HG03060 (cell line): Measurements from ENCODE around the gene TIE1.

Experiments
- ATAC-seq: cut with Tn5 transposase; IDR thresholded peaks from one replicate; pipeline ENCODE4 v1.9.1; 2021; ENCODE audit warnings: low read depth, moderate number of reproducible peaks; ENCODE audit not compliant: unreplicated experiment

Gene TIE1

DNA sequence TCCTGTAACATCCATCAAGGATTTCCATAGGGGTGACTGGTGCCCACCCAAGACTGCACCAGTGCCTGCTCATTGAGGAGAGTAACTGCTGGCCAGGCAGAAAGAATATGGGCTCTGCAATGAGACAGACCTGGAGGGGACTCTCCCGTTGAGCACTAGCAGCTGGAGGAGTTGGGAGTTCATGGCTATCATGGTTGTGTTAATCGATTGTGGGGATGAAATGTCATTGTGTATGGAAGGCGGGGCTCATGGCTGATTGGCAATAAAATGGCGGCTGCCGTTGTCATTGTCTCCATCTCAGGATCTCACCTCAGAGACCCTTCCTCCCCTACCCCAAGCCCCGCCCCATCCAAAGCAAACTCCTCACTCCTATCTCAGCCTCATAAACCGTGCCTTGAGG, 27.1 kb upstream of the TIE1 start:
- ATAC-seq: no peak

DNA sequence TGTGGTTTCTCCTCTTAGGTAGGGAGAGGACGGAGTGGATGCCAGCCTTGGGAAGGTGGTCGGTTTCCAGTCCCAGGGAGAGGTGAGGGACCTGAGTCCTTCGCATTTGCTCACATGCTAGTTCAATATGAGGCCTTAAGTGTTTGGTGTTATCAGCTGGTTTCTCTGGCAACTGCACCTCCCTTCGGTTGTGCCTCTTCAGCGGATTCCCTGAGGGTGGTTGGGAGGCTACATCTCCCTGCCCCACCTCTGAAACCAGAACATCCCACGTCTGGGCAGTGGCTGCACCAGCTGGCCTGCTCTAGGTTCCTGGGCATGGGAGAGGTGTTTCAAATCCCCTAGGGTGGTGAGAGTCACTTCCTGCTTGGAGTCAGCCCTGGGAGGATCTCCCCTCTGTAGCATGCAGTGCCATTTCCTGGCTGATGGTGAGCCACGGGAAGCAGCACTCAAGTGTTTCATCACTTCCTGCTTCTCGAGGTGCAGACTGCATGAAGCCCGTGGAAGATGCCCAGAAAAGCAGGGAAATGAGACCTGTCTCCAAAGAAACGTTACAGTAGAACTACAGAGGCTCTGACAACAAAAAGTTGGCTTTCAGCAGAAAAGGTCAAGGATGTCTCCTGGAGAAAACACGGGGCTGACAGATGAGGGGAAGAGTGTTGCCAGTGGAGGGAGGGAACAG, 26.5 kb upstream of the TIE1 start:
- ATAC-seq: no peak

DNA sequence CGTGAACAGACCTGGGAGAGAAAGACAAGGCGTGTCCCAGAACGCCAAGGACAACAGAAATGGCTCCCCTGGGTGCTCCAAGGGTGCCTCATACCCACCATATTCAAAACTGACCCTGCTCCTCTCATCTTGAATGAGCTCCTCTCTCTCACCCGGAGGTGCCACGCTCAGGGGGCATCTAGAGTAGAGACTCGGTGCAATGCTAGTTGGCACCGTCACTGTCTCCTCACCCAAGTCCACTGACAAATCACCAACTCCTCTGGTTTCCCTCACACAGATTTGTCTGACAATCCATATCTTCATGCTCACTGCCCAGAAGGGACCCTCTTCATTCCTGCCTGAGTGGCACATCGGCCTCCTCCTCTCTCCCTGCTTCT, 26.0 kb upstream of the TIE1 start:
- no peak for ATAC-seq

DNA sequence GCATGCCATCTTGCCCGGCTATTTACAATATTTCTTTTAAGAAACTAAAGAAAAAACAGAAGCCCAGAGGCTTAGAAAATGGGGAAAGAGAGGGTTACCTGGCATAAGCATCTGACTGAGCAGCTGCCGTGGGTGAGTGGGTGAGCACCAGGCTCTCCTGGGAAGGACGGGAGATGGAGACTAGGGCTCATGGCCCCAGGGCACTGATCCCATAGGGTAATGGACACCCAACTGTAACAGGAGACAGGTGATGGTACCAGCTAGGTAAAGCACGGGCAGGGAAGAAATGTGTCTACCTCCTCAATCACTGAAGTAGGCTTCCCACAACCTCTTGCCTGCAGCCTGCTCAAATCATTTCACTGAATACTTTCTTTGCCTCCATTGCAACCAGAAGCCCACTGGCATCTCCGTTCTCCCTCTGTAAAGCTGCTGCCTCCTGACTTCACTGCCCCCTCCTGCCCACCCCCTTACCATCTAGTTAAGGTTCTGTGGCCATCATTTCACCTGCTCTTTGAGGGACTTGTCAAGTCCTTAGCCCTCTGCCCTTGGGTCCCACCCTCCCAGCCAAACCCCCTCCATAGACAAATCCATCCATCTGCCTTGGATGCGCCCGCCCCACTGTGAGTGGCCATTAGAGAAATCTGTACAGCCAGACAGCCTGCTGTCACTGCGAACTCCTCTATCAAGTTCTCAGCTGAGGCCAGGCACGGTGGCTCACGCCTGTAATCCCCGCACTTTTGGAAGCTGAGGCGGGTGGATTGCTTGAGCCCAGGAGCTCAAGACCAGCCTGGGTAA, 24.8 kb upstream of the TIE1 start:
- ATAC-seq: no peak

DNA sequence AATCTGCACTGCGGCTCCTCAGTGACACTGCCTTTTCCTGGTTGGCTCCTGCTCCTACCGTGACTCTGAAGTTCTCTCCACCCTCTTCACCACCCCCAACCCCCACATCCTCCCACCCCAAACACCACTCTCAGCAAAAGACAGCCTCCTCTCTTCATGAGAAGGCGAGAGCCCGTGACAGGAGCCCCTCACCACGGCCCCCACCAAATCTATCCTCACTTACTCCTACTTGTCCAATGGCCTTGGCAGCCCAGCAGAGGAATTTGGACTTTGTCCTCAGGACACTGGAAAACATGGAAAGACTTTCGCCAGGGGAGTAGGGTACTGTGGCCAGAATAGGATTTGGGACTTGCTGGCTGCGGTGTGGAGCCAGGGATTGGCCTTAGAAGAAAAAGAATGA, 24.1 kb upstream of the TIE1 start:
- ATAC-seq: no peak

DNA sequence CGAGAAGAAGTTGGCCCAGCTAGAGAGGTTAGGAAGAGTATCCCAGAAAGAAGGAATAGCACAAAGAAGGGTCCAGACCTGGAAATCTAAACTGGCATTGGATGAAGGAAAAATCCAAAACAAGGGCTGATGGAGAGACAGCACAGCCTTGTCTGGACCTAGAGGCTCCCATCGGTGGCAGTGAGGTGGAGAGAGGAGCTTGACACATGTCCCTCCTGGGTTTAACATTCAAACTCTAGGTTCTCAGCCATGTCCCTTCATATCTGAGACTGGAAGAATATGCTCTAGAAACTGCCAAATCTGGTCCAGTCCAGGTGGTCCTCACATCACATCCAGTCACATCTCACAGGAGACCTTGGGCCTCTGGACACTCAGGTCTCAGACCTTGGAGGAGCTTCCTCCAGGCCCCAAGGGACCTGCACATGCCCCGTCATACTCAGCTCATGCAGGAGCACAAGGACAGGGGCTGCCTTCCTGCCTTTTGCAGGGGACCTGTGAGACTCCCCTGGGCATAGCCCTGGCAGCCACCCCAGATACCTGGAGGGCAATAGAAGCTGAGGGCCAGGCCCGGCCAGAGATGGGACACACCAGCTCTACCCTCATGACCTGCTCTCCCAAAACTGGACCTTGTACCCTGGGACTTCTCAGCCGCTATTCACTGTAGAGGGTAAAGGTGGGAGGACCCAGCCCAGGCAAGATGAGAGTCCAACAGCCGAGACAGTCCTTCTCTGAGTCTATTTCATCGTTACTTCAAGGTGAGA, 23.5 kb upstream of the TIE1 start:
- no peak for ATAC-seq

DNA sequence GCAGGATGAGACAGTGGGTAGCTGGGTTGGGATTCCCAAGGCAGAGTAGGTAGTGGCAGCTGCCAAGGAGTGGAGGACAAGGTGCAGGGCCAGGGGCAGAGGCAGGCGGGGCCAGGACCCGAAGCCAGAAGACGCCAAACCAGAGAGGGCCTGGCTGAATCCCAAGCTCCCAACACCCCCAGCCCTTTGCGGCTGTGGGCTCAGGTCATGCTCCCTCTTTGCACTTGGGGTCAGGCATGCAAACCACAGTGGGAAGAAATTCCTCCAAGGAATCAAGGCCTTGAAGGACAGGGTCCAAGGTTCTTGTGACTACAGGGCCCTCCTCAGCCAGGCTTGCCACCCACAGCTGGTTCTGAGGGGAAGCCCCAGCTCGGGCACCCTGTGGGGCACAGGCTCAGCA, 21.6 kb upstream of the TIE1 start:
- ATAC-seq: no peak

DNA sequence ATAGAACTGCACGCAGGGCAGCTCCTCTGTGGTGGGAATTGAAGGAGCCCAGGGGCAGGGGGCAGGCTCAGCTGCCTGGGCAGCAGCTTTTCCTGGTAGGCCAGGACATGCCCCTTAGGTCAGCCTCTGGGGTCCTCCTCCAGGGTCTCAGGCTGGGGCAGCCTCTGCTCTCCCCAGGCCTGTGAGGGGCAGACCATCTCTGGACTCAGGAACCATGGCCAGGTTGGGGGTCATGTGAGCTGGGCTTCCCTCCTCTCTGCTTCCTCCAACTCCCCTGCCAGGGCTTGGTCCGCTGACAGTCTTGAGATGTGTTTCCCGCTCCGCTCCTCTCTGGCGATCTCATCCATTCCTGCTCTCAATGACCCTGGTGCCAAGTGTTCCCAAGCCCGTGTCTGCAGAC, 21.1 kb upstream of the TIE1 start:
- ATAC-seq: no peak

DNA sequence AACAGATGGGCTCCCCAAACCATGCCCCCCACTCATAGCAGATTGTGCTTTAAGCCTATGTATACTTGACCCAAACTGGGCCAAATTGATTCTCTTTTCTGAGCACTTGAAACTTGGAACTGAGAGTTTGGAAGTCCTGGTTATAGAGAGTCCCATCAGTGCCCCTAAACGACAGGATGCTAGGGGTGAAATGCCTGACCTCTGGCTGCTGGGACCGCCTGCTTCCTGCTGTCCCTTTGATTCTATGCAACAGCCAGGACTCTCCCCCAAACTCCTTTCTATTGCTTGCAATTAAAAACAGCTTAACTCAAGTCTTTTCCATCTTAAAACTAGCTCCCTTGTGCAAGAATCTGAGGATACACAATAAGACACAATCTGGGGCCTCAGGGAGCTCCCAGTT, 20.1 kb upstream of the TIE1 start:
- no peak for ATAC-seq

DNA sequence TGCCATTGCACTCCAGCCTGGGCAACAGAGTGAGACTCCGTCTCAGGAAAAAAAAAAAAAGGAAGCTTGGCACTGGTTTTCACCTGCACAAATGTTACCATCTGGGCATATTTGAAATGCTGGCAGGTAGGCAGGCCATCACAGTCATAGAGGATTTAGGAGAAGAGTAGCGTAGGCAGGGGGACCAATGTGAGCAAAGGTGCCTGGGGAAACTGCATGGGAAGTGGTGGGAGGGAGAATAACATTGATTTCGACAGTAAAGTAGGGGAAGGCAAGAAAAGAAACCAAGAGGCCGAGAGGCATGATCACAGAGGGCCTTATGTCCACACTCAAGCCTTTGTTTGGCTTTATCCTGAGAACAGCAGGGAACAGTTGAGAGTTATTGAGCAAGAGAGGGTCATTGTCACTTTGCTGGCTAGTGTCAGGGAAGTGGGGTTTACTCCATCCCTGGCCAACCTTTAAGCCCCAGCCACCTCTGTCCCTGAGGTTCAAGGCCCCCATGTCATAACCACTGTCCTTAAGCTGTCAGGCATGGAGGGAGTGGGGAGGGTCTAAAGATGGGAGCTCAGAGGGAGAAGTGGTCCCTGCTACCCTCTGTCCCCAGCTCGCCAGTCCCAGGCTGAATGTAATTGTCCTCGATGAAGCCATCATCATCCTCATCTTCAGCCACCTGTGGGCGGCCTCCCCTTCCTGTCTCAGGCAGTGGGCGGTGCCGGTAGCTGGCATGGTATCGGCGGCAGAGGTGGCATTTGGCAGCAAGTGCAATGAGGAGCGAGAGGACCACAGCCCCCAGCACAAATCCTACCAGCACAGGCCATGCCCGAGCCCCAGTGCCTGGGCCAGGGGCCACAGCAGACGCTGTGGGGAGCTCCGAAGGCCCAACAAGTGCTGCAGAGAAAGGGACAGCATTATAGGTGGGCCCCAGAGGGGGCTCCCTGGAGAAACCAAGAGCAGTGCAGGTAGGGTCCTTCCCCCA, 18.3 kb upstream of the TIE1 start:
- no peak for ATAC-seq

DNA sequence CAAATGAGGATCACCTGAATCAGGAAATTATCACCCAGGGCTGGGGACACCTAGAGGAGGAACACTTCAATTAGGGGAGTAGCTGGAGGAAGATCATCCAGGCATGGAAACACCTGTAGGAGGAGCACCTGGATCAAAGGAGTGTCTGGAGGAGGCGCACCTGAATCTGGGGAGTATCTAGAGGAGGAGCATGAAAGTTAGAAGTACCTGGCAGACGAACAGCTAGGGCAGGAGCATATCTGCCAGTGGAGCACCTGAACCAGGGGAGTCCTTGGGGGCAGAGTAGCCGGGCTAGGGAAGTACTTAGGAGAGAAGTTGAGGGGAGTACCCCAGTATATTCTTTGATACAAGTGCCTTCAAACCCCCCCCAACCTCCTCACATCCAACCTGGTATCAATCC, 16.7 kb upstream of the TIE1 start:
- ATAC-seq: no peak

DNA sequence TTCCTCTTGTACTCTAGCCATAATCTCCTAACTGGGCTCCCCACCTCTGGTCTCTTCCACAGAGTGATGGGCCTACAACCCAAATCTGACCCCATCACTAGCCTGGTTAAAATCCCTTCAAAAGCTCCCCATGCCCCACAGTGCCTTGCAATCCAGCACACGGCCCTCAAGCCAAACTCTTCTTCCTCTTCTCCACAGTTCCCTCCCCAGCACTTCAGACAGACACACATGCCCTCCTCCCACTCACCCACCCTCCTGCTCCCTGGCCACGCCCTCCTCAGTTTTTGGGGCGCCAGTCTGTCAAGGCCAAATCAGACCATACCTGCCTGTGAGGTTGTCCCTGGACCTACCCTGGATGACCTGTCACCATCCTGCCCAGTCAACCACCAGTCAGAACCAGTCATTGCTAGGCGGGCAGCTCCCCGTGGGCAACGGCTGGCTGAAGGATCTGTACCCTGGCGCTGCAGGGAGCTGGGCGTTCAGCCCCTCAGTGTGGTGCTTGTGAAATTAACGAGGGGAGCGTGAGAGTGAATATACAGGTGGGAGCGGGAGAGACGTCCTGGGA, 16.2 kb upstream of the TIE1 start:
- ATAC-seq: no peak

DNA sequence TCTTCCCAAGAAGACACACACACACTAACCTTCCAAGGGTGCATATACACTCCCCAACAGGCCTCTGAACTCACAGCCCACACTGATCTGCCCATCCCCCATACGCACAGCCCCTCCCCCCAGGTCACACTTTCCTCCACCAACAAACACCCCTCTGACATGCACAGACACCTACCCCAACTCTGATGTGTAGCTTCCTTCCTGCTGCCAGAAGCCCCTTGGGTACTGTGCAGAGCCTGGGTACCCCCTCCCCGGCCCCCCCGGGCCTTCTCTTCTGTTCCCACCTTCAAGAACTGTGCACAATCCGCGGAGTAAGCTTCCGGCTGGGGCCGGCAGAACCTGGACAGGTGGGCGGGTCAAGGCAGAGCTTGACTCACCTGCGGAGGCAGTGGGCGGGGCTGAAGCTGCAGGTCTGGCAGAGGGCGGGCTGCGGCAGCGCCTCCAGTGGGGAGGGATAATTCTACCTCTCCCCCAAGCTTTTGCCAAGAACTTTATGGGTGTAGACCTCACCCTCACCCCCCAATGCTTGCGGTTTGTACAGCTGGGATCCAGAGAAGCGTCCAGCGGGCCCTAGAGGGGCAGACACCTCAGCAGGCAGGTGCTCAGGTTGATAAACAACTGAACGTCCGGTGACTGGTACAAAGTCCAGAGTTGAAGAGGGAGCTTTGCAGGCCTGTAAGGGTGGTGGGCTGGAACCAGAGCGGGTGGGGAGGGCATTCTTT, 15.4 kb upstream of the TIE1 start, which contains the start of gene C1orf210:
Gene C1orf210 (minus strand): TSS at position 313 of the 722 bp plus-strand sequence. CDS start 2,311 bp downstream, outside the sequence.
- ATAC-seq: no peak

DNA sequence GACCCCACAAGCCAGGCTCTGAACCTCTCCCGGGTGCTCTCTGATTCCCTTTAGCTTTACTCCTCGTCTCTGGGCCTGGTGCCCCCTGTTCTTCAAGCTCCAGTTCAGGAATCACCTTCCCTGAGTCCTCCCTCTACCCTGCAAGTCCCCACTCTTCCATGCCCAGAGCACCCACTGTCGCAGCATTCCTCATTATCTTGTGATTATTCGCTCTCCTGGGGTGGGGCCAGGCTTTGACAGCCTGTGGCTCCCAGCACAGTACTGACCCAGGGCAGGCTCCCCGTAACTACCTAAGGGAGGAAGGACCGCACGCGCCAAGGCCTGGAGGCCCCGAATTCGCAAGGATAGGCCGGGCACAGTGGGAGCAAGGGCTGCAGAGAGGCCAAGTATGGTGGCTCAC, 14.7 kb upstream of the TIE1 start:
- ATAC-seq: no peak

DNA sequence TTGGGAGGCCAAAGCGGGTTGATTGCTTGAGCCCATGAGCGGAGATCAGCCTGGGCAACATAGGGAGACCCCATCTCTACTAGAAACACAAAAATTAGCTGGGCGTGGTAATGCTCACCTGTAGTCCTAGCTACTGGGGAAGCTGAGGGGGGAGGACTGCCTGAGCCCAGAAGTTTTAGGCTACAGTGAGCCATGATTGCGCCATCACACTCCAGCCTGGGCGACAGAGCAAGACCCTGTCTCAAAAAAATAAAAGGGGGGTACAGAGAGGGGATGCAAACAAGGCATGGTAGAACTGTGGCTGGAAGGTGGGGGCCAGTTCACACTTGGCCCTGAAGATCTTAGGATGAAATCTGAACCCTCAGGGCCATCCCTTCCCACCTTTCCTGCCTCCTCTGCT, 14.2 kb upstream of the TIE1 start:
- ATAC-seq: no peak

DNA sequence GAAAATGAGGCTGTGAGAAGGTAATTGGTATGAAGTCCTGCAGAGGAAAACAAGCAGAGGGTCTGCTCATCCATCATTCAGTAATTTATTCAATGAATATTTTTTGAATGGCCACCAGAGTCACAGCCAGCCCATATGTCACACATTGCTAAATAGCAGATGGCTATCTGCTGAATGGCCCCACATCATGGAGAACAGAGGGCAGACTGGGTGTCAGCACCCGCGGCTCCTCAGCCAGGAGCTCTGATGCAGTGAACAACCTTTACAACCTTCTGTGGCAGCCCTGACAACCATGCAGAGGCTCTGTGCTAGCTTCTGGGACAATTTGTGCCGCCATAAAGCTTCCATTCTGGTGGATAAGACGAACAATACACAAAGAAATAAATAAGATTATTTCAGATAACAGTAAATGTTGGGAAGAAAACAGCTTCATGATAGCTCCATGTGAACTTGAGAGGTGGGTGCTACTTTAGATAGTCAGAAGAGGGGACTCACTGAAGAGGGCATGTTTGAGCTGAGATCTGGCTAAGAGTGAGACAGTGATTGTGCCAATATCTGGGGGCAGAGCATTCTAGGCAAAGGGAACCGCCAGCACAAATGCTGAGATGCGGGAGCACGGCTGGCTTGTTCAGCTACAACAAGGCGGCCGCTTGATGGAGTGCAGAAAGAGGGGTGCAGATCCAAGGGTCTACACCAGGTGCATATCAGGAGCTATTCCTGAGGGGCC, 12.6 kb upstream of the TIE1 start:
- ATAC-seq: no peak

DNA sequence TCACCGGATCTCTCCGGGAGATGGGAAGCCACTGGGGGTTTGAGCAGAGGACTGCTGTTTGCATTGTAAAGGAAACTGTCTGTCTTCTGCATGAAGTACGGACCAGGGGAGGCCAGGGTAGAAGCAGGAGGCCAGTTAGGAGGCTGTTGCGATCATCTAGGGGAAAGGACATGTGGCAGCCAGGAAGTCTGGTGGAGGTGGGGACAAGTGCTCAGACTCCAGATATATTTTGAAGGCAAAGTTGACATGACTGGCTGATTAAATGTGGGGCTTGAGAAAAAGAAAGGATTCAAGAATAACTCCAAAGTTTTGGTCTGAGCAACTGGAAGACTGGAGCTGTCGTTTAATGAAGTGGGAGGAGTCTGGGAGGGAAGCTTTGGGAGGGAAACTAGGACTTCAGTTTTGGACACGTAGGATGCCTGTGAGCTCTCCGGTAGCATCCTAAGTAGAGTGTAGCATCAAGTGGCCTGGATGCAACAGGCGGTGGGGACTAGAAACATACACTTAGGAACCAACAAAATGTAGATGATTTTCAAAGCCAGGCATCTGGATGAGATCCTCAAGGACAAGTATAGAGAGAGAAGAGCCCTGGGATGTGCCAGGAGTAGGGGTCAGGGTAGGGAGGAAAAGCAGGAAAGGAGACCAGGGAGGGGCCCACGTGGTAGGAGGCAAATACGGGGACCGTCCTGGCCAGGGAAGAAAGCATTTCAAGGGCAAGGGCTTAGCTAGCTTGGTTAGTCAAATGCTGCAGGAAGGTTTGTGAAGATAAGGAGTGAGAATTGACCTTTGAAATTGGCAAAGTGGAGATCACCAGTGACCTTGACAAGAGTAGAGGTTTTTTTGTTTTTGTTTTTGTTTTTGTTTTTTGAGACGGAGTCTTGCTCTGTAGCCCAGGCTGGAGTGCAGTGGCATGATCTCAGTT, 11.7 kb upstream of the TIE1 start:
- ATAC-seq: no peak

DNA sequence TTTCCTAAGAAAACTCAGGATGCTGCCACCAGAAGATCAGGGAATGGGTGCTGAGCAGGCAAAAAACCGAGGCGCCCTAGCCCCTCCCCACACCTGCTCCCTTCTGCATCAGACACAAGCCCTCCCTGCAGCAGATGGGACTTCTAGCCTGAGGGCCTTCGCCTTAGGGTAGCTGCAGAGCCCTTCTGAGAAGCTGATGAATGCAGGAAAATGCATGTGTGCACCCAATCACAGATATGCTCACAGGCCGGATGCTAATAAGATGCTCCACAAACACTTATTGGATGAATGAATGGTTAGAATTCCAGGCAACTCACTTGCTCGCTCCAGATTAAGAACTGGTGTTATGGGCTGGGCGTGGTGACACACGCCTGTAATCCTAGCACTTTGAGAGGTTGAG, 8.6 kb upstream of the TIE1 start:
- ATAC-seq: no peak
